PC-9 (cell line): Measurements from ENCODE around the gene ZSWIM9. TPM values are rescaled to one million over a fixed set of nuclear protein-coding genes. Genes with fewer than 3 reads are reported as not detected.

Experiments
- BruUV-seq: library from RNA; stranded (reverse); fragments of 400-500 nt; replicated peaks from 2 replicates; lab custom pipeline; 2021; lab: Mats Ljungman, UMichigan
- CTCF ChIA-PET: fragments of 300-600 bp; sonication (Branson Sonifier 250); formaldehyde crosslinking; loops from one replicate; lab custom pipeline; 2022; ENCODE audit warnings: antibody characterized with exemption; lab: Charles Lee
- POLR2A ChIA-PET: fragments of 300-600 bp; sonication (Branson Sonifier 250); formaldehyde crosslinking; loops from one replicate; lab custom pipeline; 2022; ENCODE audit warnings: antibody characterized with exemption; ENCODE audit not compliant: unreplicated experiment; lab: Charles Lee
- DNase-seq, 2 experiments: peaks; one replicate each; pipeline versions ENCODE4 v3.0.0 to v3.0.0-alpha.2; 2015 to 2022; ENCODE audit warnings: mixed read lengths in 1 of 2
- H2AFZ ChIP-seq: fragments of 200-600 bp; sonication (generic); 2 replicates; pipeline ENCODE4 v1.8.1; 2017; ENCODE audit warnings: antibody characterized with exemption
- H3F3A ChIP-seq: fragments of 200-600 bp; sonication (generic); 2 replicates; pipeline ENCODE4 v1.8.1; 2017; ENCODE audit warnings: antibody characterized with exemption, mild to moderate bottlenecking, low read depth; ENCODE audit not compliant: insufficient read depth
- H3K27ac ChIP-seq: fragments of 200-600 bp; sonication (generic); 2 replicates; pipeline ENCODE4 v1.6.1; 2016; ENCODE audit warnings: mixed run types
- H3K27me3 ChIP-seq: fragments of 200-600 bp; sonication (generic); 2 replicates; pipeline ENCODE4 v1.6.1; 2016; ENCODE audit warnings: low read depth, mixed run types; ENCODE audit not compliant: insufficient read depth
- H3K36me3 ChIP-seq: fragments of 200-600 bp; sonication (generic); 2 replicates; pipeline ENCODE4 v1.6.1; 2016; ENCODE audit warnings: low read depth, mixed run types
- H3K4me1 ChIP-seq: fragments of 200-600 bp; sonication (generic); replicated peaks from 2 replicates; pipeline ENCODE4 v1.6.1; 2016; ENCODE audit warnings: mixed run types; ENCODE audit not compliant: insufficient read depth
- H3K4me2 ChIP-seq: fragments of 200-600 bp; sonication (generic); 2 replicates; pipeline ENCODE4 v1.6.1; 2017; ENCODE audit warnings: mixed run types
- H3K4me3 ChIP-seq: fragments of 200-600 bp; sonication (generic); 2 replicates; pipeline ENCODE4 v1.6.1; 2016; ENCODE audit warnings: mixed run types
- H3K79me2 ChIP-seq: fragments of 200-600 bp; sonication (generic); 2 replicates; pipeline ENCODE4 v1.6.1; 2017; ENCODE audit warnings: low read depth, mixed run types
- H3K9me2 ChIP-seq: fragments of 200-600 bp; sonication (generic); 2 replicates; pipeline ENCODE4 v1.8.1; 2017; ENCODE audit warnings: mild to moderate bottlenecking; ENCODE audit not compliant: insufficient read depth
- H3K9me3 ChIP-seq: fragments of 200-600 bp; sonication (generic); 2 replicates; pipeline ENCODE4 v1.8.1; 2016; ENCODE audit warnings: low read depth; ENCODE audit not compliant: insufficient read depth
- H4K20me1 ChIP-seq: fragments of 200-600 bp; sonication (generic); 2 replicates; pipeline ENCODE4 v1.8.1; 2017; ENCODE audit not compliant: insufficient read depth
- CTCF ChIP-seq: fragments of 200-600 bp; sonication (generic); conservative IDR thresholded peaks from 2 replicates; pipeline ENCODE4 v1.6.1; 2017; ENCODE audit warnings: mixed run types, antibody characterized with exemption, mild to moderate bottlenecking, moderate library complexity
- EZH2 ChIP-seq: fragments of 200-600 bp; sonication (generic); IDR thresholded peaks from 2 replicates; pipeline ENCODE4 v1.8.0; 2017; ENCODE audit warnings: antibody characterized with exemption, low read depth
- intact Hi-C: fragments of 100-400 bp; cut with micrococcal nuclease; formaldehyde crosslinking; loops from one replicate; pipeline ENCODE4 v1.10.0; 2022; ENCODE audit not compliant: unreplicated experiment
- total RNA-seq: library from RNA; stranded (reverse); gene quantifications from 2 replicates; pipeline ENCODE4 v1.2.3, GENCODE V29; 2021

The ZSWIM9 gene
- total RNA-seq, 1 experiment from 2014 or later = 8.3 TPM

GRCh38 chr19:48174445-48175030 is 4.1 kb downstream of the ZSWIM9 start:
- Histone ChIP-seq H3K27ac (no peak overlapping the region), H3K4me2 (no peak overlapping the region), H3K36me3 (peaks cover 17% of the 10 kb centered on the region; the same call in 1 of the 2 replicates), H2AFZ (no peak overlapping the region), H3F3A (peaks cover 4% of the 10 kb centered on the region; the same call in 1 of the 2 replicates), H4K20me1 (no peaks in the 10 kb centered on the region), H3K4me1 (peaks cover 8% of the 10 kb centered on the region; the same call in 1 of the 2 replicates), H3K9me3 (no peaks in the 10 kb centered on the region), H3K27me3 (no peaks in the 10 kb centered on the region), H3K79me2 (peaks cover 23% of the 10 kb centered on the region), H3K4me3 (no peak overlapping the region), H3K9me2 (no peaks in the 10 kb centered on the region)
- intact Hi-C loops = no loop called here
- POLR2A ChIA-PET = no interaction called here
- CTCF ChIA-PET = interaction anchor here (0.5 kb wide), 1 partner anchor 90 kb away, joined by 3 read pairs; no protein-coding TSS in a partner anchor
- no peak for DNase-seq
- BruUV-seq = no TSS peak
- TF ChIP-seq CTCF (no peak), EZH2 (no peak)

GRCh38 chr19:48175578-48175977 is 5.1 kb downstream of the ZSWIM9 start:
- peaks cover 8% of the 10 kb centered on the region; the same call in 1 of the 2 replicates for H3K4me1 ChIP-seq
- CTCF ChIA-PET = no interaction called here
- H3K9me3 ChIP-seq = no peaks in the 10 kb centered on the region
- H3K27ac ChIP-seq = no peak overlapping the region
- H3K36me3 ChIP-seq = peaks cover 17% of the 10 kb centered on the region; the same call in 1 of the 2 replicates
- TF ChIP-seq CTCF = no peak
- no peak for TF ChIP-seq EZH2
- H3K79me2 ChIP-seq = peaks cover 23% of the 10 kb centered on the region
- POLR2A ChIA-PET = interaction anchor here (0.6 kb wide), 1 partner anchor 24 kb away, joined by 5 read pairs; no protein-coding TSS in a partner anchor
- intact Hi-C loops = no loop called here
- DNase-seq = no peak
- no peaks in the 10 kb centered on the region for H3K27me3 ChIP-seq
- peaks cover 4% of the 10 kb centered on the region; the same call in 1 of the 2 replicates for H3F3A ChIP-seq
- H4K20me1 ChIP-seq = no peaks in the 10 kb centered on the region
- no peaks in the 10 kb centered on the region for H3K9me2 ChIP-seq
- BruUV-seq = no TSS peak
- no peak overlapping the region for H2AFZ ChIP-seq
- H3K4me3 ChIP-seq = no peak overlapping the region
- H3K4me2 ChIP-seq = no peak overlapping the region

GRCh38 chr19:48176226-48176625 is 5.7 kb downstream of the ZSWIM9 start:
- no peak overlapping the region for H3K4me2 ChIP-seq
- H4K20me1 ChIP-seq = no peaks in the 10 kb centered on the region
- H3K9me2 ChIP-seq = no peaks in the 10 kb centered on the region
- no peak overlapping the region for H2AFZ ChIP-seq
- H3K79me2 ChIP-seq = peaks cover 18% of the 10 kb centered on the region
- H3F3A ChIP-seq = peaks cover 7% of the 10 kb centered on the region; the same call in 1 of the 2 replicates
- 0 out of 2 replicates have a peak, but pooled peaks cover 3% of the 10 kb centered on the region for H3K9me3 ChIP-seq
- POLR2A ChIA-PET = no interaction called here
- no peak overlapping the region for H3K4me3 ChIP-seq
- H3K27ac ChIP-seq = no peak overlapping the region
- H3K27me3 ChIP-seq = no peaks in the 10 kb centered on the region
- no TSS peak for BruUV-seq
- CTCF ChIA-PET = no interaction called here
- peaks cover 5% of the 10 kb centered on the region; the same call in 1 of the 2 replicates for H3K4me1 ChIP-seq
- intact Hi-C loops = no loop called here
- no peak for DNase-seq
- peaks cover 21% of the 10 kb centered on the region for H3K36me3 ChIP-seq
- no peak for TF ChIP-seq CTCF
- TF ChIP-seq EZH2 = no peak
